GM13976 (cell line): ENCODE measurements around the gene GAGE12H.

Experiments
- DNase-seq: peaks from one replicate; pipeline ENCODE4 v3.0.0; 2012; ENCODE audit warnings: low spot score
- in situ Hi-C: fragments of 300-500 bp; cut with MboI; formaldehyde crosslinking; loops from one replicate; pipeline ENCODE4 v1.12.0; 2022; ENCODE audit warnings: low sequenced_read_pairs, mixed read lengths, inconsistent platforms; ENCODE audit not compliant: unreplicated experiment
- TF ChIP-seq, protein P1 (sequence below): IDR thresholded peaks from 2 replicates; pipeline ENCODE4 v1.5.1; 2012; ENCODE audit warnings: borderline replicate concordance, mild to moderate bottlenecking; ENCODE audit not compliant: insufficient read depth; ENCODE audit errors: extremely low read depth, missing control alignments, control extremely low read depth

The GAGE12H gene

DNA sequence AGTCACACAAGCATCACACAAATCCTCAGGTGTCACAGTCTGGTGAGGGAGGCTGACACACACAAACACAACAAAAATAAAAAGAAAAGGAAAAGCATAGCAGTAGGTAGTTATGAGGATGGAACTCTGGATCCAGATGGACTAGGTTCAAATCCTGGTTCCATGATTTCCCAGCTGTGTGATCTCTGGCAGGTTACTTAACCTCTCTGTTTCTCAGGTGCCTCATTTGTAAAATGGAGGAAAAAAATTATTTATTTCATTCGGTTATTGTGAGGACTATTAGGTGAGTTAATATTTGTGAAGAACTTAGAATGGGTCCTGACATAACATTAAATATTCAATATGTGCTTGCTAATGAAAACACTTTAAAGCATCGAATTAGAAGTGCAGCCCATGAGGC is 38.8 kb downstream of the GAGE12H start:
- in situ Hi-C loops: no loop called here

GRCh38 chrX:49627086-49627777 is 47.5 kb downstream of the GAGE12H start:
- peak; percentile 39 for DNase-seq
- in situ Hi-C loops: no loop called here
- TF ChIP-seq, protein P1, sequence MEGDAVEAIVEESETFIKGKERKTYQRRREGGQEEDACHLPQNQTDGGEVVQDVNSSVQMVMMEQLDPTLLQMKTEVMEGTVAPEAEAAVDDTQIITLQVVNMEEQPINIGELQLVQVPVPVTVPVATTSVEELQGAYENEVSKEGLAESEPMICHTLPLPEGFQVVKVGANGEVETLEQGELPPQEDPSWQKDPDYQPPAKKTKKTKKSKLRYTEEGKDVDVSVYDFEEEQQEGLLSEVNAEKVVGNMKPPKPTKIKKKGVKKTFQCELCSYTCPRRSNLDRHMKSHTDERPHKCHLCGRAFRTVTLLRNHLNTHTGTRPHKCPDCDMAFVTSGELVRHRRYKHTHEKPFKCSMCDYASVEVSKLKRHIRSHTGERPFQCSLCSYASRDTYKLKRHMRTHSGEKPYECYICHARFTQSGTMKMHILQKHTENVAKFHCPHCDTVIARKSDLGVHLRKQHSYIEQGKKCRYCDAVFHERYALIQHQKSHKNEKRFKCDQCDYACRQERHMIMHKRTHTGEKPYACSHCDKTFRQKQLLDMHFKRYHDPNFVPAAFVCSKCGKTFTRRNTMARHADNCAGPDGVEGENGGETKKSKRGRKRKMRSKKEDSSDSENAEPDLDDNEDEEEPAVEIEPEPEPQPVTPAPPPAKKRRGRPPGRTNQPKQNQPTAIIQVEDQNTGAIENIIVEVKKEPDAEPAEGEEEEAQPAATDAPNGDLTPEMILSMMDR: no peak

More for the DNA sequence above, 38.8 kb downstream of the GAGE12H start:
- TF ChIP-seq, protein P1: no peak
- no peak for DNase-seq
